Neural cell (in vitro differentiated cells): ENCODE results near the gene PSEN2. TPM values are rescaled to one million over a fixed set of nuclear protein-coding genes. Genes with fewer than 3 reads are reported as not detected.

Experiments
- H2AFZ ChIP-seq: fragments of 200-600, 300-800 bp; sonication (generic), shearing (Covaris generic); 2 replicates; pipeline ENCODE4 v1.6.0; 2014; ENCODE audit warnings: low read depth, mild to moderate bottlenecking, antibody characterized with exemption, low read length, moderate library complexity
- H3F3A ChIP-seq: fragments of 200-600 bp; shearing (Covaris generic); 2 replicates; pipeline ENCODE4 v1.6.1; 2016; ENCODE audit warnings: mild to moderate bottlenecking, moderate library complexity, mixed read lengths, antibody characterized with exemption, low read length; ENCODE audit not compliant: insufficient read depth, poor library complexity, severe bottlenecking
- H3K27ac ChIP-seq: fragments of 200-600, 300-800 bp; sonication (generic), shearing (Covaris generic); 2 replicates; pipeline ENCODE4 v1.5.1; 2014; ENCODE audit warnings: mild to moderate bottlenecking, low read length, moderate library complexity
- H3K27me3 ChIP-seq: fragments of 300-800, 200-600 bp; sonication (generic), shearing (Covaris generic); 2 replicates; pipeline ENCODE4 v1.6.0; 2014; ENCODE audit warnings: mild to moderate bottlenecking, low read depth, low read length, moderate library complexity; ENCODE audit not compliant: insufficient read depth
- H3K36me3 ChIP-seq: fragments of 300-800, 200-600 bp; sonication (generic), shearing (Covaris generic); 2 replicates; pipeline ENCODE4 v1.5.1; 2014; ENCODE audit warnings: mild to moderate bottlenecking, antibody characterized with exemption, low read length, moderate library complexity; ENCODE audit not compliant: insufficient read depth
- H3K4me2 ChIP-seq: fragments of 300-800, 200-600 bp; sonication (generic), shearing (Covaris generic); 2 replicates; pipeline ENCODE4 v1.6.0; 2014; ENCODE audit warnings: mild to moderate bottlenecking, low read length
- H3K4me3 ChIP-seq: fragments of 300-800, 200-600 bp; sonication (generic), shearing (Covaris generic); 2 replicates; pipeline ENCODE4 v1.5.1; 2014; ENCODE audit warnings: mild to moderate bottlenecking, low read length, moderate library complexity
- H3K79me2 ChIP-seq: fragments of 200-600 bp; shearing (Covaris generic); replicated peaks from 2 replicates; pipeline ENCODE4 v1.6.0; 2014; ENCODE audit warnings: mild to moderate bottlenecking, low read length, moderate library complexity; ENCODE audit not compliant: insufficient read depth
- H3K9ac ChIP-seq: fragments of 300-800, 200-600 bp; sonication (generic), shearing (Covaris generic); 2 replicates; pipeline ENCODE4 v1.6.1; 2016; ENCODE audit warnings: mild to moderate bottlenecking, low read length, mixed read lengths
- H3K9me2 ChIP-seq: fragments of 200-600 bp; shearing (Covaris generic); 2 replicates; pipeline ENCODE4 v1.6.1; 2016; ENCODE audit warnings: mild to moderate bottlenecking, low read length, mixed read lengths; ENCODE audit not compliant: insufficient read depth
- H3K9me3 ChIP-seq: fragments of 200-600, 300-800 bp; sonication (generic), shearing (Covaris generic); 2 replicates; pipeline ENCODE4 v1.6.1; 2016; ENCODE audit warnings: mild to moderate bottlenecking, mixed run types, low read length, moderate library complexity, mixed read lengths
- H4K20me1 ChIP-seq: fragments of 200-600 bp; shearing (Covaris generic); 2 replicates; pipeline ENCODE4 v1.6.1; 2016; ENCODE audit warnings: mild to moderate bottlenecking, mixed run types; ENCODE audit not compliant: insufficient read depth
- CTCF ChIP-seq: fragments of 450-650 bp; IDR thresholded peaks from 2 replicates; pipeline ENCODE4 v1.5.1; 2014; ENCODE audit warnings: antibody characterized with exemption, mild to moderate bottlenecking, moderate library complexity; ENCODE audit not compliant: poor library complexity, severe bottlenecking
- EP300 ChIP-seq: fragments of 450-650 bp; conservative IDR thresholded peaks from 2 replicates; pipeline ENCODE4 v1.6.1; 2014; ENCODE audit warnings: antibody characterized with exemption, mild to moderate bottlenecking, moderate library complexity; ENCODE audit not compliant: poor library complexity, severe bottlenecking
- EZH2 ChIP-seq: fragments of 200-600, 300-800 bp; shearing (Covaris generic), sonication (generic); IDR thresholded peaks from 2 replicates; pipeline ENCODE4 v1.6.1; 2014; ENCODE audit warnings: antibody characterized with exemption, low read length, borderline replicate concordance, mild to moderate bottlenecking; ENCODE audit not compliant: insufficient read depth, poor library complexity, severe bottlenecking
- MXI1 ChIP-seq: fragments of 450-650 bp; conservative IDR thresholded peaks from 2 replicates; pipeline ENCODE4 v1.6.1; 2014; ENCODE audit warnings: antibody characterized with exemption, mild to moderate bottlenecking; ENCODE audit not compliant: poor library complexity, severe bottlenecking
- POLR2AphosphoS5 ChIP-seq: IDR thresholded peaks from 2 replicates; pipeline ENCODE4 v1.6.1; 2012
- RAD21 ChIP-seq: fragments of 450-650 bp; conservative IDR thresholded peaks from 2 replicates; pipeline ENCODE4 v1.6.1; 2014; ENCODE audit warnings: antibody characterized with exemption, mild to moderate bottlenecking, moderate library complexity
- REST ChIP-seq: IDR thresholded peaks from 2 replicates; pipeline ENCODE4 v1.6.1; 2012; ENCODE audit warnings: borderline replicate concordance
- SMC3 ChIP-seq: fragments of 450-650 bp; conservative IDR thresholded peaks from 2 replicates; pipeline ENCODE4 v1.6.1; 2014; ENCODE audit warnings: antibody characterized with exemption, mild to moderate bottlenecking, moderate library complexity; ENCODE audit not compliant: poor library complexity
- TAF1 ChIP-seq: IDR thresholded peaks from 2 replicates; pipeline ENCODE4 v1.6.1; 2012; ENCODE audit warnings: low read depth
- polyA plus RNA-seq: library from polyadenylated mRNA; depleted of rRNA; stranded (reverse); fragments of >200 nt; gene quantifications from 2 replicates; pipeline ENCODE4 v1.2.3, GENCODE V29; 2014

The PSEN2 gene
- polyA plus RNA-seq, 1 donor from 2014 or later, result 12.9 TPM

- H3K27me3 ChIP-seq, result no peaks in the 10 kb centered on the region
- no peaks in the 10 kb centered on the region for H3K36me3 ChIP-seq
- no peaks in the 10 kb centered on the region for H3K9me2 ChIP-seq
- TF ChIP-seq EZH2 (no peak), MXI1 (no peak), CTCF (no peak), EP300 (no peak), REST (no peak), POLR2AphosphoS5 (no peak), TAF1 (no peak), SMC3 (no peak)
- H2AFZ ChIP-seq, result no peak overlapping the region
- H3K9ac ChIP-seq, result no peak overlapping the region
- no peaks in the 10 kb centered on the region for H3K79me2 ChIP-seq
- no peaks in the 10 kb centered on the region for H4K20me1 ChIP-seq
- no peak overlapping the region for H3K4me2 ChIP-seq
- H3K9me3 ChIP-seq, result no peaks in the 10 kb centered on the region
- H3K27ac ChIP-seq, result no peak overlapping the region
- H3F3A ChIP-seq, result no peaks in the 10 kb centered on the region
- no peak overlapping the region for H3K4me3 ChIP-seq
Observed at GRCh38 chr1:226908419-226908818, 38.0 kb downstream of the PSEN2 start.

- Histone ChIP-seq H3K27ac (no peak overlapping the region), H4K20me1 (no peaks in the 10 kb centered on the region), H3F3A (no peaks in the 10 kb centered on the region), H3K27me3 (no peaks in the 10 kb centered on the region), H3K79me2 (no peaks in the 10 kb centered on the region), H3K36me3 (no peaks in the 10 kb centered on the region), H3K9ac (no peak overlapping the region), H3K4me2 (no peak overlapping the region), H3K4me3 (no peak overlapping the region), H3K9me2 (no peaks in the 10 kb centered on the region), H2AFZ (no peak overlapping the region), H3K9me3 (no peaks in the 10 kb centered on the region)
- TF ChIP-seq EZH2 (no peak), TAF1 (no peak), EP300 (no peak), REST (no peak), RAD21 (no peak), MXI1 (no peak), CTCF (no peak), SMC3 (no peak), POLR2AphosphoS5 (no peak)
Observed at GRCh38 chr1:226908913-226909312, 38.5 kb downstream of the PSEN2 start.
